Measurements from ENCODE around the gene RASL10B.

- TF ChIP-seq SP1 (IDR thresholded peaks at IDR 0.05) (no peak), TARDBP (IDR thresholded peaks at IDR 0.05) (no peak), FOXA1 (IDR thresholded peaks at IDR 0.05) (no peak), FOXK2 (IDR thresholded peaks at IDR 0.05) (no peak), BHLHE40 (IDR thresholded peaks at IDR 0.05; ENCODE audit: borderline replicate concordance) (no peak), NFRKB (IDR thresholded peaks at IDR 0.05) (no peak), SUZ12 (IDR thresholded peaks at IDR 0.05) (no peak), HDGF (IDR thresholded peaks at IDR 0.05; ENCODE audit: borderline replicate concordance) (no peak), FOXM1 (IDR thresholded peaks at IDR 0.05; ENCODE audit: borderline replicate concordance) (no peak), LEF1 (IDR thresholded peaks at IDR 0.05; ENCODE audit: borderline replicate concordance) (no peak), L3MBTL2 (conservative IDR thresholded peaks at IDR 0.05) (no peak), ARNT (IDR thresholded peaks at IDR 0.05) (no peak), PKNOX1 (IDR thresholded peaks at IDR 0.05) (no peak)
Measured at GRCh38 chr17:35761601-35762000, 30.2 kb downstream of the RASL10B start.
